K562 (cell line): ENCODE results near the gene OR2B2. TPM values are rescaled to one million over a fixed set of nuclear protein-coding genes. Genes with fewer than 3 reads are reported as not detected.

Experiments
- ASH1L ChIP-seq: fragments of 450-650 bp; IDR thresholded peaks from 2 replicates; pipeline ENCODE4 v1.6.1; 2018; ENCODE audit warnings: borderline replicate concordance, mild to moderate bottlenecking, low read depth; ENCODE audit not compliant: partially characterized antibody
- CBFB ChIP-seq: sonication (generic); formaldehyde crosslinking; IDR thresholded peaks from 2 replicates; pipeline ENCODE4 v1.4.0; 2020; ENCODE audit warnings: mild to moderate bottlenecking, missing genetic modification reagents
- CBX3 ChIP-seq, 2 experiments: IDR thresholded peaks; 1 replicate in 1 of 2; 2 replicates in 1 of 2; pipeline ENCODE4 v1.6.1; 2012; ENCODE audit warnings: inconsistent platforms in 2 of 2, low read length in 2 of 2, borderline replicate concordance in 1 of 2, control low read depth in 1 of 2
- CREBBP ChIP-seq: IDR thresholded peaks from one replicate; pipeline ENCODE4 v1.6.1; 2012; ENCODE audit warnings: low read depth, mild to moderate bottlenecking, control low read depth, inconsistent platforms, low read length
- DNMT1 ChIP-seq: fragments of 450-650 bp; IDR thresholded peaks from 2 replicates; pipeline ENCODE4 v1.6.1; 2016; ENCODE audit warnings: antibody characterized with exemption, mild to moderate bottlenecking
- E2F3 ChIP-seq: fragments of 250-450 bp; sonication (Bioruptor Pico); IDR thresholded peaks from 2 replicates; pipeline ENCODE4 v1.4.0; 2020; ENCODE audit warnings: mild to moderate bottlenecking
- E4F1 ChIP-seq: fragments of 250-450 bp; sonication (Bioruptor Pico); IDR thresholded peaks from 2 replicates; pipeline ENCODE4 v1.5.0; 2021; ENCODE audit warnings: mild to moderate bottlenecking, borderline replicate concordance
- FOXK1 ChIP-seq: sonication (generic); formaldehyde crosslinking; IDR thresholded peaks from 2 replicates; pipeline ENCODE4 v1.8.0; 2022; ENCODE audit warnings: missing genetic modification reagents, mild to moderate bottlenecking, borderline replicate concordance
- HES1 ChIP-seq: fragments of 450-650 bp; IDR thresholded peaks from 2 replicates; pipeline ENCODE4 v1.6.1; 2016; ENCODE audit warnings: low read depth, mild to moderate bottlenecking, moderate library complexity
- MAFG ChIP-seq: fragments of 450-650 bp; conservative IDR thresholded peaks from 2 replicates; pipeline ENCODE4 v1.6.1; 2016; ENCODE audit warnings: missing genetic modification characterization, missing compliant biosample characterization
- MCM5 ChIP-seq: fragments of 450-650 bp; IDR thresholded peaks from 2 replicates; pipeline ENCODE4 v1.6.1; 2016; ENCODE audit warnings: low read depth
- NELFE ChIP-seq: IDR thresholded peaks from 2 replicates; pipeline ENCODE4 v1.6.1; 2011; ENCODE audit warnings: mild to moderate bottlenecking; ENCODE audit not compliant: insufficient read depth, insufficient read length
- PHF20 ChIP-seq: fragments of 450-650 bp; IDR thresholded peaks from 2 replicates; pipeline ENCODE4 v1.6.1; 2018; ENCODE audit not compliant: partially characterized antibody
- POLR2AphosphoS5 ChIP-seq: IDR thresholded peaks from 2 replicates; pipeline ENCODE4 v1.6.1; 2011; ENCODE audit warnings: mild to moderate bottlenecking, low read depth, low read length, moderate library complexity; ENCODE audit not compliant: control insufficient read depth, insufficient read depth
- POLR3G ChIP-seq: IDR thresholded peaks from 2 replicates; pipeline ENCODE4 v1.6.1; 2011; ENCODE audit not compliant: insufficient read length, insufficient replicate concordance; ENCODE audit errors: extremely low read depth
- PTRF ChIP-seq: fragments of 450-650 bp; IDR thresholded peaks from 2 replicates; pipeline ENCODE4 v1.6.1; 2016; ENCODE audit warnings: mild to moderate bottlenecking, missing genetic modification characterization, missing compliant biosample characterization
- RBM17 ChIP-seq: fragments of 200-400 bp; formaldehyde crosslinking; IDR thresholded peaks from 2 replicates; pipeline ENCODE4 v1.6.1; 2017; ENCODE audit warnings: low read depth, mild to moderate bottlenecking, low read length, borderline replicate concordance
- SLC30A9 ChIP-seq: fragments of 250-450 bp; sonication (Bioruptor Pico); IDR thresholded peaks from 2 replicates; pipeline ENCODE4 v1.8.0; 2022; ENCODE audit warnings: mild to moderate bottlenecking, moderate library complexity
- SP2 ChIP-seq: IDR thresholded peaks from 2 replicates; pipeline ENCODE4 v1.6.1; 2011; ENCODE audit warnings: mild to moderate bottlenecking, low read depth, low read length, moderate library complexity; ENCODE audit not compliant: poor library complexity, severe bottlenecking; ENCODE audit errors: extremely low read depth
- TEAD4 ChIP-seq, 2 experiments: sonication (generic) in 1 of 2; formaldehyde crosslinking in 1 of 2; IDR thresholded peaks; 2 replicates each; pipeline versions ENCODE4 v1.6.1 to v1.8.0; 2012 to 2022; ENCODE audit warnings: borderline replicate concordance in 1 of 2, inconsistent platforms in 1 of 2, low read length in 1 of 2, mild to moderate bottlenecking in 1 of 2, missing genetic modification reagents in 1 of 2
- TSHZ1 ChIP-seq: fragments of 250-450 bp; sonication (Bioruptor Pico); IDR thresholded peaks from 2 replicates; pipeline ENCODE4 v1.4.0; 2020; ENCODE audit warnings: mild to moderate bottlenecking, moderate library complexity
- USF1 ChIP-seq: sonication (generic); formaldehyde crosslinking; IDR thresholded peaks from 2 replicates; pipeline ENCODE4 v1.9.0; 2022; ENCODE audit warnings: mild to moderate bottlenecking, missing genetic modification reagents
- ZNF354B ChIP-seq: fragments of 250-450 bp; sonication (Bioruptor Pico); IDR thresholded peaks from 2 replicates; pipeline ENCODE4 v1.4.0; 2020
- polyA plus RNA-seq, 8 experiments: library from polyadenylated mRNA; depleted of rRNA in 4 of 8; stranded (reverse) in 5 of 8; unstranded in 3 of 8; fragments of >200 nt; fragmentation: Nextera tagmentation in 2 of 8; fragmentation: Illumina TruSeq in 1 of 8; extraction: Ambion mirVana in 2 of 8; extraction: Trizol in 1 of 8; gene quantifications; 2 replicates each; pipeline versions ENCODE4 v1.2.1 to v1.2.3, GENCODE V29; 2011 to 2014; ENCODE audit warnings: inconsistent platforms in 1 of 8, missing spikeins in 1 of 8
- total RNA-seq, 7 experiments: library from RNA; depleted of rRNA in 6 of 7; stranded (reverse); fragments of >200 nt in 6 of 7; fragmentation: Illumina TruSeq in 2 of 7; extraction: Trizol in 2 of 7; gene quantifications; 2 replicates each; pipeline versions ENCODE4 v1.2.1 to v1.2.3, GENCODE V29; 2011 to 2021; ENCODE audit warnings: low replicate concordance in 1 of 7

Gene OR2B2
- total and polyA plus RNA-seq, 9 of the 15 experiments (the other 6 are each of a cell fraction or from before 2014, with no cell fraction given) = 0.24 TPM; not detected in 8

GRCh38 chr6:27922949-27923348 lies 10.8 kb upstream of the OR2B2 start (continued):
- TF ChIP-seq E4F1 (CRISPR knock-in tag) = no peak
- no peak for TF ChIP-seq TEAD4 (IDR thresholded peaks at IDR 0.05; ENCODE audit: low read length)
- TF ChIP-seq TEAD4 (CRISPR knock-in tag; IDR thresholded peaks at IDR 0.05; ENCODE audit: borderline replicate concordance) = no peak
- no peak for TF ChIP-seq CBFB (CRISPR knock-in tag)
- no peak for TF ChIP-seq SLC30A9
- no peak for TF ChIP-seq CREBBP
- no peak for TF ChIP-seq DNMT1
- no peak for TF ChIP-seq RBM17
- TF ChIP-seq CBX3 (IDR thresholded peaks at IDR 0.05; ENCODE audit: borderline replicate concordance in 1 of 2, low read length in 2 of 2) = no peak
- TF ChIP-seq NELFE = no peak
- no peak for TF ChIP-seq POLR2AphosphoS5
- no peak for TF ChIP-seq FOXK1 (CRISPR knock-in tag)
- TF ChIP-seq E2F3 = no peak
- TF ChIP-seq ZNF354B (CRISPR knock-in tag) = no peak
- TF ChIP-seq MCM5 = no peak
- no peak for TF ChIP-seq ASH1L
- no peak for TF ChIP-seq POLR3G
- no peak for TF ChIP-seq USF1 (CRISPR knock-in tag)
- no peak for TF ChIP-seq SP2
- no peak for TF ChIP-seq PTRF
- TF ChIP-seq PHF20 = no peak
- TF ChIP-seq TSHZ1 (CRISPR knock-in tag) = no peak
- TF ChIP-seq MAFG (tag) = peak; percentile 37
- no peak for TF ChIP-seq HES1
